Heart right ventricle (tissue), 16 donors: ENCODE data around the gene NCLN. TPM values are rescaled to one million over a fixed set of nuclear protein-coding genes. Genes with fewer than 3 reads are reported as not detected.

Experiments
- ATAC-seq, 8 donors: fragments of 200-7000 bp; cut with Tn5 transposase; one replicate each; pipeline ENCODE4 v1.9.1; 2020; ENCODE audit warnings: mild to moderate bottlenecking in 8 of 8, moderate library complexity in 8 of 8, moderate number of reproducible peaks in 1 of 8
- DNase-seq, 2 donors: peaks; one replicate each; pipeline ENCODE4 v3.0.0-alpha.2; 2020
- H3K27ac ChIP-seq, 10 donors: fragments of 200-600 bp; sonication (generic) in 2 of 10; one replicate each; pipeline versions ENCODE4 v1.5.0 to v1.8.0; 2020 to 2022; ENCODE audit warnings: mild to moderate bottlenecking in 3 of 10
- H3K27me3 ChIP-seq, 7 donors: fragments of 200-600 bp; one replicate each; pipeline ENCODE4 v1.8.0; 2021 to 2022; ENCODE audit warnings: mild to moderate bottlenecking in 2 of 7
- H3K36me3 ChIP-seq, 9 donors: fragments of 200-600 bp; sonication (generic) in 1 of 9; one replicate each; pipeline versions ENCODE4 v1.5.0 to v1.8.0; 2020 to 2022; ENCODE audit warnings: mild to moderate bottlenecking in 2 of 9
- H3K4me1 ChIP-seq, 9 donors: fragments of 200-600 bp; sonication (generic) in 1 of 9; one replicate each; pipeline versions ENCODE4 v1.5.0 to v1.8.0; 2020 to 2022; ENCODE audit warnings: mild to moderate bottlenecking in 4 of 9
- H3K4me3 ChIP-seq, 10 donors: fragments of 200-600 bp; sonication (generic) in 2 of 10; one replicate each; pipeline versions ENCODE4 v1.5.0 to v1.8.0; 2020 to 2022; ENCODE audit warnings: mild to moderate bottlenecking in 7 of 10, moderate library complexity in 2 of 10
- H3K9me3 ChIP-seq, 11 donors: fragments of 200-600 bp in 10 of 11; sonication (generic) in 2 of 11; one replicate each; pipeline versions ENCODE4 v1.5.0 to v1.8.0; 2013 to 2022; ENCODE audit warnings: mild to moderate bottlenecking in 2 of 11, control low read depth in 1 of 11, moderate library complexity in 1 of 11
- CTCF ChIP-seq, 9 donors: fragments of 200-600 bp; sonication (generic) in 2 of 9; IDR thresholded peaks; one replicate each; pipeline versions ENCODE4 v1.5.0 to v1.8.0; 2021 to 2022; ENCODE audit warnings: antibody characterized with exemption in 9 of 9, mild to moderate bottlenecking in 5 of 9, moderate library complexity in 1 of 9
- WGBS, 2 donors: extraction: QIAGEN DNeasy Blood & Tissue Kit; methylation state at CpG; one replicate each; pipeline ENCODE4 v1.1.7; 2013; ENCODE audit warnings: inconsistent platforms in 1 of 2; 5-methylcytosine and 5-hydroxymethylcytosine counted together
- intact Hi-C, 10 donors: fragments of 100-400 bp; cut with DNase I; formaldehyde crosslinking; loops; one replicate each; pipeline versions ENCODE4 v1.11.1 to v1.14.2; 2022
- polyA plus RNA-seq, 2 donors: library from polyadenylated mRNA; stranded (reverse); fragments of 200-250 nt; gene quantifications; one replicate each; pipeline ENCODE4 v1.2.3, GENCODE V29; 2013
- total RNA-seq, 10 donors: library from RNA; stranded (reverse); fragmentation: NEBNext Ultra II Directional in 3 of 10; extraction: Animal tissue kit (Norgen Biotek cat#: 25700) in 3 of 10; gene quantifications; one replicate each; pipeline versions ENCODE4 v1.2.1 to v1.2.4, GENCODE V29; 2021 to 2023
- donor health status: Arrhythmogenic right ventricular cardiomyopathy.
- donor health status: ischemic (EF 13 %, LVEDD 7.1; RV severe dilation, severe dysfunction).
- donor health status: healthy with polysubstance abuse.
- donor health status: DM: no; HTN: yes; CAD: no.
- donor health status: DM: no; HTN: no; CAD: no.
- donor health status: ischemic (EF 25% LVEDD 6.9; RV normal size, moderate dysfunction).
- donor health status: ischemic (EF 25% LVEDD 5.7; RV mildly dilated, moderate dysfunction).
- donor health status: healthy.
- donor health status: DM: yes; HTN: yes; CAD: no.
- donor health status: Ischemic cardiomyopathy.
- donor health status: ischemic (EF 35%, LVEDD 5.7; RV mildly dilated, moderate dysfunction).
- donor health status: nonischemic (EF 11% LVEDD 7.7; RV severe dilation, severe dysfunction).
- donor health status: DM: yes; HTN: yes; CAD: no.
- donor health status: PGD.
- donor health status: ischemic (EF 29% LVEDD 5.4; RV normal size, mild dysfunction).
- donor health status: nonischemic (EF 23%, LVEDD 6.1; RV moderate dilation, normal function).

The NCLN gene
- total and polyA plus RNA-seq, 12 donors = 17.1 to 43.6 (median 27.9) TPM

- Histone ChIP-seq H3K4me1 (peaks cover 0 to 48% (median 12%) of the 10 kb centered on the region in 9 donors), H3K27me3 (peaks cover 0 to 5% (median 0%) of the 10 kb centered on the region in 7 donors), H3K4me3 (no peak overlapping the region), H3K36me3 (no peaks in the 10 kb centered on the region), H3K9me3 (peaks cover 0 to 13% (median 7%) of the 10 kb centered on the region in 11 donors), H3K27ac (peak overlapping the region in 8 of 10 donors; percentile 58 to 93 (median 71))
- WGBS, 2 donors = 67 to 68% methylated on average over 11 of the region's 11 CpGs
- intact Hi-C loops = no loop called here
- no peak for ATAC-seq
- no peak for TF ChIP-seq CTCF (IDR thresholded peaks at IDR 0.05)
- DNase-seq = no peak
Observed at GRCh38 chr19:3142781-3143337, 42.9 kb upstream of the NCLN start.

DNA sequence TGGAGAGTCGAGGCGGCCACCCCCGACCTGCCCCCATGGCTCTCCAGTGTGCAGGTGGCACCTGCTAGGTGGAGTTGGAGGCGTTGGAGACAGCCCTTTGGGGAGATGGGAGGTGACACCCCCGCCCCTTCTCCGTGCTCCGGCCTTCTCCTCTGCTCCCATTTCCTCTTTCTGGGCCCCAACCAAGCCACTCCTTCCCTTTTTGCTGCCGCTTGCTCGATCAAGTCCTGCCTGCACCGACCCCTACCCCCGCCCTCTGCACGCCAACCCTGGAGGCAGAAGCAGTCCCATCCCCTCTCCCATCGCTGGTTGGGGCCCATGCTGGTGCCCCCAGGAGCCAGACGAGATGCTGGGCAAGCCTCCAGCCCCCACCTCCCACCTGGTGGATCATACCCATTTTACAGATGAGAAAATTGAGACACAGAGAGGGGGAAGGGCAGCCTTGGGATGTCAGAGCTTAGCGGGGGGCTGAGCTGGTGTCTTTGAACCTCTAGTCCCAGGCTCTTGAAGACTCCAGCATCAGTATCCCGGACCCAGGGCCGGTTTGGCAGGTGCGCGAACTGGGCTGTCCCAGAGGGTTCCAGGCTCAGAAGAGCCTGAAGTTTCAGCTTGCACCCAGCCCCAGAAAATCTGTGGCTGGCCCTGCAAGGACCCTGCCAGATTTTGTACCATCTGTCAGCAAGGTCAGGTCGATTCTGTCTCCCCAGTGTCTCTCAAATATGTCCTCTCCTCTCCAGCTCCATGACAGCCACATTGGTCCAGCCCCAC lies 39.6 kb upstream of the NCLN start:
- Histone ChIP-seq H3K27me3 (peaks cover 0 to 12% (median 0%) of the 10 kb centered on the region in 7 donors), H3K9me3 (no peaks in the 10 kb centered on the region), H3K4me1 (peaks cover 0 to 38% (median 12%) of the 10 kb centered on the region in 9 donors), H3K36me3 (peaks cover 0 to 16% (median 0%) of the 10 kb centered on the region in 9 donors), H3K27ac (peak overlapping the region in 3 of 10 donors; percentile 1 to 82 (median 31)), H3K4me3 (no peak overlapping the region)
- DNase-seq = peak in 1 of 2 donors; percentile 42
- intact Hi-C loops = no loop called here
- WGBS, 2 donors = 65 to 72% methylated on average over 20 of the region's 20 CpGs
- TF ChIP-seq CTCF (IDR thresholded peaks at IDR 0.05) = no peak
- ATAC-seq = peak in 5 of 8 donors; percentile 19 to 46 (median 29)

GRCh38 chr19:3146677-3147100 lies 39.0 kb upstream of the NCLN start:
- Histone ChIP-seq H3K9me3 (no peaks in the 10 kb centered on the region), H3K27me3 (peaks cover 0 to 12% (median 0%) of the 10 kb centered on the region in 7 donors), H3K4me3 (no peak overlapping the region), H3K27ac (peak overlapping the region in 1 of 10 donors; percentile 82), H3K4me1 (peaks cover 0 to 32% (median 9%) of the 10 kb centered on the region in 9 donors), H3K36me3 (peaks cover 0 to 19% (median 0%) of the 10 kb centered on the region in 9 donors)
- intact Hi-C loops = no loop called here
- ATAC-seq (peak in 3 of 8 donors; percentile 21 to 40 (median 33)), DNase-seq (peak in 1 of 2 donors; percentile 55)
- peak; percentile 48 to 85 (median 66) for TF ChIP-seq CTCF (IDR thresholded peaks at IDR 0.05)
- 58 to 65% methylated on average over 5 of the region's 5 CpGs for WGBS, 2 donors

- H3K27me3 ChIP-seq = peaks cover 0 to 12% (median 0%) of the 10 kb centered on the region in 7 donors
- ATAC-seq (no peak), DNase-seq (no peak)
- peaks cover 0 to 14% (median 0%) of the 10 kb centered on the region in 9 donors for H3K4me1 ChIP-seq
- peaks cover 0 to 31% (median 0%) of the 10 kb centered on the region in 9 donors for H3K36me3 ChIP-seq
- no peaks in the 10 kb centered on the region for H3K9me3 ChIP-seq
- H3K4me3 ChIP-seq = no peak overlapping the region
- no peak for TF ChIP-seq CTCF (IDR thresholded peaks at IDR 0.05)
- 86 to 90% methylated on average over 20 of the region's 20 CpGs for WGBS, 2 donors
- no peak overlapping the region for H3K27ac ChIP-seq
- intact Hi-C loops = no loop called here
Observed at GRCh38 chr19:3148503-3148902, 37.2 kb upstream of the NCLN start.
